ENCODE measurements around the gene DMAC2L.

GRCh38 chr14:50353126-50353525 is 41.0 kb downstream of the DMAC2L start:
- TF ChIP-seq POLR2A (IDR thresholded peaks at IDR 0.05) = no peak
- TF ChIP-seq CTCF (IDR thresholded peaks at IDR 0.05) = no peak
